Bronchial epithelial cell (primary cell): ENCODE measurements around the gene RAD51B. TPM values are rescaled to one million over a fixed set of nuclear protein-coding genes. Genes with fewer than 3 reads are reported as not detected.

Source experiments
- DNase-seq: peaks from one replicate; pipeline ENCODE4 v3.0.0-alpha.2; 2010; ENCODE audit warnings: low read depth
- FAIRE-seq: peaks from 2 replicates; lab custom pipeline; 2011; peaks lifted over from hg19 to GRCh38; lab: Jason Lieb, UNC
- H3K27me3 ChIP-seq: 2 replicates; pipeline ENCODE4 v1.5.1; 2011; ENCODE audit warnings: low read length; ENCODE audit not compliant: control insufficient read depth, insufficient read depth
- H3K36me3 ChIP-seq: 2 replicates; pipeline ENCODE4 v1.5.1; 2011; ENCODE audit warnings: low read length; ENCODE audit not compliant: control insufficient read depth, insufficient read depth
- H3K4me3 ChIP-seq: 2 replicates; pipeline ENCODE4 v1.5.1; 2011; ENCODE audit warnings: mild to moderate bottlenecking, low read depth, low read length, control low read depth
- total RNA-seq: library from RNA; depleted of rRNA; stranded (reverse); fragments of >200 nt; gene quantifications from 2 replicates; pipeline ENCODE4 v1.2.1, GENCODE V29; 2014
- TF ChIP-seq, protein P1 (sequence below): IDR thresholded peaks from 2 replicates; pipeline ENCODE4 v1.5.1; 2011; ENCODE audit warnings: mild to moderate bottlenecking, moderate library complexity, low read length, control low read depth, inconsistent platforms; ENCODE audit not compliant: insufficient read depth, severe bottlenecking

RAD51B gene
- total RNA-seq, 1 donor from 2014 or later = 12.1 TPM

DNA sequence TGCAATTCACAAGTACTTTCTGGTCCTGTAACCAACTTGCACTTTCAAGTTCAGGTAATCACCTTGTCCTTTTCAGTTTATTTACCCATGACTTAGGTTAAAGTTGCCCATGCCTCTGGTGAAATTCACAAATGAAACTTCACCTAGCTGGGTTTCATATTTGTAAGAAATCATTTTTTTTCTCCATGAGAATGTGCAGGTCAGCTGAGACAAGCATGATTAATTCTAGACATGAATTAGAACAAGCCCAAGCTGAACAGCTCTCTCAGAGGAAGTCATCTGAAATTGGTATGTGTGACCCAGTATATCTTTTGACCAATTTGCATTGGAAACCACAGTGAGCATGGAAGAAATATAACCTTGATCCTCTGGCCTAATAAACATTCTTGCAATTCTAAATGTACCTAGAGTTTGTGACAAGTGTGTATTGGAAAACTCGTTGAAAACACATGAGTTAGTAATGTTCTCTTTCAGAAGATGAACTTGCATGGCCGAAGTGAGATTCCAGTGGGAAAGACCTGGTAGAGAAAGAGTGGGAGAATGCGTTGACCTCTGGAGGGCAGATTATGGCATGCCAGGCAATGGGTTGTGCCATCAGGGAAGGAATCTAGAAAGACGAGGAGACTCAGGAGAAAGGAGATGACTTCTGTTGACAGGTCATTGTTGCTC is 486.8 kb downstream of the RAD51B start:
- TF ChIP-seq, protein P1, sequence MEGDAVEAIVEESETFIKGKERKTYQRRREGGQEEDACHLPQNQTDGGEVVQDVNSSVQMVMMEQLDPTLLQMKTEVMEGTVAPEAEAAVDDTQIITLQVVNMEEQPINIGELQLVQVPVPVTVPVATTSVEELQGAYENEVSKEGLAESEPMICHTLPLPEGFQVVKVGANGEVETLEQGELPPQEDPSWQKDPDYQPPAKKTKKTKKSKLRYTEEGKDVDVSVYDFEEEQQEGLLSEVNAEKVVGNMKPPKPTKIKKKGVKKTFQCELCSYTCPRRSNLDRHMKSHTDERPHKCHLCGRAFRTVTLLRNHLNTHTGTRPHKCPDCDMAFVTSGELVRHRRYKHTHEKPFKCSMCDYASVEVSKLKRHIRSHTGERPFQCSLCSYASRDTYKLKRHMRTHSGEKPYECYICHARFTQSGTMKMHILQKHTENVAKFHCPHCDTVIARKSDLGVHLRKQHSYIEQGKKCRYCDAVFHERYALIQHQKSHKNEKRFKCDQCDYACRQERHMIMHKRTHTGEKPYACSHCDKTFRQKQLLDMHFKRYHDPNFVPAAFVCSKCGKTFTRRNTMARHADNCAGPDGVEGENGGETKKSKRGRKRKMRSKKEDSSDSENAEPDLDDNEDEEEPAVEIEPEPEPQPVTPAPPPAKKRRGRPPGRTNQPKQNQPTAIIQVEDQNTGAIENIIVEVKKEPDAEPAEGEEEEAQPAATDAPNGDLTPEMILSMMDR = no peak
- no peaks in the 10 kb centered on the region for H3K36me3 ChIP-seq
- FAIRE-seq = no peak
- H3K4me3 ChIP-seq = no peak overlapping the region
- H3K27me3 ChIP-seq = no peaks in the 10 kb centered on the region
- DNase-seq = peak; percentile 35

GRCh38 chr14:68306934-68307789 is 487.6 kb downstream of the RAD51B start:
- DNase-seq (no peak), FAIRE-seq (no peak)
- Histone ChIP-seq H3K36me3 (no peaks in the 10 kb centered on the region), H3K4me3 (no peak overlapping the region), H3K27me3 (no peaks in the 10 kb centered on the region)
- TF ChIP-seq, protein P1 = no peak

GRCh38 chr14:68307790-68308168 is 488.2 kb downstream of the RAD51B start:
- H3K4me3 ChIP-seq = no peak overlapping the region
- no peaks in the 10 kb centered on the region for H3K27me3 ChIP-seq
- no peaks in the 10 kb centered on the region for H3K36me3 ChIP-seq
- DNase-seq = no peak
- FAIRE-seq = no peak
- TF ChIP-seq, protein P1 = no peak

- FAIRE-seq (no peak), DNase-seq (peak; percentile 52)
- TF ChIP-seq, protein P1 = no peak
- Histone ChIP-seq H3K27me3 (no peaks in the 10 kb centered on the region), H3K36me3 (no peaks in the 10 kb centered on the region), H3K4me3 (no peak overlapping the region)
These were observed 489.3 kb downstream of the RAD51B start for GRCh38 chr14:68308726-68309520.

GRCh38 chr14:68309616-68310015 is 490.0 kb downstream of the RAD51B start:
- Histone ChIP-seq H3K4me3 (no peak overlapping the region), H3K27me3 (no peaks in the 10 kb centered on the region), H3K36me3 (no peaks in the 10 kb centered on the region)
- TF ChIP-seq, protein P1 = no peak
- DNase-seq (peak; percentile 53), FAIRE-seq (no peak)
